Gastroesophageal sphincter (tissue), 4 donors: ENCODE data around the gene LRRC8C. TPM values are rescaled to one million over a fixed set of nuclear protein-coding genes. Genes with fewer than 3 reads are reported as not detected.
A peak's percentile ranks its signal among the peaks of the same experiment; 100 is the strongest.

Source experiments
- ATAC-seq: fragments of 150-250 bp; one replicate; pipeline ENCODE4 v1.9.1; 2016; ENCODE audit warnings: mild to moderate bottlenecking, moderate library complexity
- H3K27ac ChIP-seq, 4 donors: fragments of 200-600 bp; sonication (generic) in 3 of 4; 1 replicate in 3 of 4; 2 replicates in 1 of 4; pipeline ENCODE4 v1.5.1; 2016 to 2019
- H3K27me3 ChIP-seq: fragments of 200-600 bp; sonication (generic); one replicate; pipeline ENCODE4 v1.5.1; 2019
- H3K36me3 ChIP-seq, 2 donors: fragments of 200-600 bp; sonication (generic); one replicate each; pipeline ENCODE4 v1.5.1; 2019; ENCODE audit warnings: control low read depth in 1 of 2
- H3K4me1 ChIP-seq, 3 donors: fragments of 200-600 bp; sonication (generic); 1 replicate in 2 of 3; 2 replicates in 1 of 3; pipeline ENCODE4 v1.5.1; 2016 to 2019; ENCODE audit warnings: control low read depth in 2 of 3
- H3K4me3 ChIP-seq, 2 donors: fragments of 200-600 bp; sonication (generic); one replicate each; pipeline ENCODE4 v1.5.1; 2019; ENCODE audit warnings: mild to moderate bottlenecking in 1 of 2, moderate library complexity in 1 of 2
- H3K9me3 ChIP-seq, 3 donors: fragments of 200-600 bp; sonication (generic); one replicate each; pipeline ENCODE4 v1.5.1; 2017 to 2019; ENCODE audit warnings: control low read depth in 2 of 3
- CTCF ChIP-seq, 4 experiments: fragments of 200-600 bp in 2 of 4; fragments of 450-650 bp in 2 of 4; sonication (generic) in 1 of 4; IDR thresholded peaks; one replicate each; pipeline ENCODE4 v1.5.1; 2017 to 2019; ENCODE audit warnings: antibody characterized with exemption in 4 of 4, mild to moderate bottlenecking in 2 of 4, moderate library complexity in 2 of 4
- EP300 ChIP-seq: sonication (generic); formaldehyde crosslinking; IDR thresholded peaks from one replicate; pipeline ENCODE4 v1.6.1; 2017; ENCODE audit warnings: antibody characterized with exemption, mild to moderate bottlenecking
- POLR2A ChIP-seq, 2 donors: fragments of 450-650 bp; IDR thresholded peaks; one replicate each; pipeline ENCODE4 v1.6.1; 2017; ENCODE audit warnings: antibody characterized with exemption in 2 of 2, mild to moderate bottlenecking in 2 of 2, moderate library complexity in 1 of 2
- POLR2AphosphoS5 ChIP-seq: sonication (generic); formaldehyde crosslinking; IDR thresholded peaks from one replicate; pipeline ENCODE4 v1.6.1; 2017; ENCODE audit warnings: antibody characterized with exemption
- WGBS, 2 donors: methylation state at CpG; one replicate each; pipeline ENCODE4 v1.1.5; 2018; ENCODE audit warnings: low coverage in 1 of 2; 5-methylcytosine and 5-hydroxymethylcytosine counted together
- total RNA-seq, 4 donors: library from RNA; depleted of rRNA; stranded (reverse); fragments of >200 nt; gene quantifications; one replicate each; pipeline ENCODE4 v1.1.0, GENCODE V29; 2016

Gene LRRC8C
- total RNA-seq, 4 donors from 2014 or later = 5.4 to 9.6 (median 6.2) TPM

- 39 to 69% methylated on average over 3 to 4 of the region's 4 CpGs for WGBS, 2 donors
These were observed 29.1 kb upstream of the LRRC8C start for GRCh38 chr1:89603651-89604413.

GRCh38 chr1:89604414-89604735 is 28.5 kb upstream of the LRRC8C start:
- no peaks in the 10 kb centered on the region for H3K36me3 ChIP-seq
- TF ChIP-seq POLR2A (IDR thresholded peaks at IDR 0.05) = no peak
- TF ChIP-seq CTCF (IDR thresholded peaks at IDR 0.05) = no peak
- TF ChIP-seq EP300 = no peak
- TF ChIP-seq POLR2AphosphoS5 = no peak
- H3K9me3 ChIP-seq = no peaks in the 10 kb centered on the region
- no peaks in the 10 kb centered on the region for H3K27me3 ChIP-seq
- H3K4me3 ChIP-seq = no peak overlapping the region
- 55 to 80% methylated on average over 1 to 2 of the region's 3 CpGs for WGBS, 2 donors
- no peak overlapping the region for H3K27ac ChIP-seq
- H3K4me1 ChIP-seq = peaks cover 0 to 24% (median 0%) of the 10 kb centered on the region in 3 donors
- ATAC-seq = no peak

More at GRCh38 chr1:89603651-89604413, 29.1 kb upstream of the LRRC8C start:
- no peak overlapping the region for H3K4me3 ChIP-seq
- H3K27ac ChIP-seq = no peak overlapping the region
- no peaks in the 10 kb centered on the region for H3K36me3 ChIP-seq
- no peaks in the 10 kb centered on the region for H3K9me3 ChIP-seq
- no peak for ATAC-seq
- no peak for TF ChIP-seq EP300
- no peak for TF ChIP-seq POLR2AphosphoS5
- no peak for TF ChIP-seq POLR2A (IDR thresholded peaks at IDR 0.05)
- TF ChIP-seq CTCF (IDR thresholded peaks at IDR 0.05) = no peak
- no peaks in the 10 kb centered on the region for H3K27me3 ChIP-seq
- H3K4me1 ChIP-seq = peaks cover 0 to 19% (median 0%) of the 10 kb centered on the region in 3 donors

GRCh38 chr1:89605692-89606091 is 27.2 kb upstream of the LRRC8C start:
- H3K4me3 ChIP-seq = no peak overlapping the region
- ATAC-seq = no peak
- no peaks in the 10 kb centered on the region for H3K9me3 ChIP-seq
- H3K27ac ChIP-seq = no peak overlapping the region
- WGBS, 2 donors = 83 to 90% methylated on average over 2 of the region's 2 CpGs
- TF ChIP-seq EP300 = no peak
- TF ChIP-seq CTCF (IDR thresholded peaks at IDR 0.05) = no peak
- no peak for TF ChIP-seq POLR2A (IDR thresholded peaks at IDR 0.05)
- no peak for TF ChIP-seq POLR2AphosphoS5
- peaks cover 0 to 25% (median 0%) of the 10 kb centered on the region in 3 donors for H3K4me1 ChIP-seq
- H3K36me3 ChIP-seq = no peaks in the 10 kb centered on the region
- no peaks in the 10 kb centered on the region for H3K27me3 ChIP-seq

- no peak overlapping the region for H3K4me3 ChIP-seq
- no peaks in the 10 kb centered on the region for H3K9me3 ChIP-seq
- ATAC-seq = no peak
- WGBS, 2 donors = 90 to 96% methylated on average over 3 of the region's 3 CpGs
- peaks cover 0 to 25% (median 0%) of the 10 kb centered on the region in 3 donors for H3K4me1 ChIP-seq
- H3K36me3 ChIP-seq = no peaks in the 10 kb centered on the region
- no peaks in the 10 kb centered on the region for H3K27me3 ChIP-seq
- TF ChIP-seq EP300 (no peak), POLR2AphosphoS5 (no peak), CTCF (IDR thresholded peaks at IDR 0.05) (no peak), POLR2A (IDR thresholded peaks at IDR 0.05) (no peak)
- peak overlapping the region in 1 of 4 donors; percentile 64 for H3K27ac ChIP-seq
These were observed 26.5 kb upstream of the LRRC8C start for GRCh38 chr1:89606227-89606980.
